Panc1 (cell line): ENCODE results near the gene GRIFIN. TPM values are rescaled to one million over a fixed set of nuclear protein-coding genes. Genes with fewer than 3 reads are reported as not detected.

Experiments used
- ATAC-seq: fragments of 200-7000 bp; cut with Tn5 transposase; 2 replicates; pipeline ENCODE4 v1.9.1; 2020; ENCODE audit warnings: mild to moderate bottlenecking, moderate library complexity
- BruUV-seq: library from RNA; stranded (reverse); fragments of 400-500 nt; replicated peaks from 2 replicates; lab custom pipeline; 2021; lab: Mats Ljungman, UMichigan
- CTCF ChIA-PET: fragments of 300-600 bp; sonication (Branson Sonifier 250); formaldehyde crosslinking; loops from one replicate; lab custom pipeline; 2022; ENCODE audit warnings: antibody characterized with exemption; lab: Charles Lee
- POLR2A ChIA-PET: fragments of 300-600 bp; sonication (Branson Sonifier 250); formaldehyde crosslinking; loops from one replicate; lab custom pipeline; 2022; ENCODE audit warnings: antibody characterized with exemption; lab: Charles Lee
- DNase-seq: peaks from one replicate; pipeline ENCODE4 v3.0.0-alpha.2; 2010; ENCODE audit warnings: low read depth, low spot score
- H3K27ac ChIP-seq: 2 replicates; pipeline ENCODE4 v1.5.1; 2011; ENCODE audit warnings: mild to moderate bottlenecking, low read length, inconsistent platforms
- H3K27me3 ChIP-seq: fragments of 200-500 bp; sonication (Bioruptor generic); 2 replicates; pipeline ENCODE4 v1.6.0; 2014; ENCODE audit warnings: low read length, inconsistent platforms; ENCODE audit not compliant: control insufficient read depth, insufficient read depth
- H3K36me3 ChIP-seq: fragments of 200-500 bp; sonication (Bioruptor generic); 2 replicates; pipeline ENCODE4 v1.5.1; 2014; ENCODE audit warnings: inconsistent platforms, mild to moderate bottlenecking, low read length, moderate library complexity; ENCODE audit not compliant: control insufficient read depth, insufficient read depth
- H3K4me1 ChIP-seq: 2 replicates; pipeline ENCODE4 v1.5.1; 2011; ENCODE audit warnings: inconsistent platforms, mild to moderate bottlenecking, low read length, moderate library complexity; ENCODE audit not compliant: control insufficient read depth, insufficient read depth
- H3K4me3 ChIP-seq, 2 experiments: 2 replicates each; pipeline ENCODE4 v1.5.1; 2011 to 2012; ENCODE audit warnings: low read depth in 2 of 2, low read length in 2 of 2, mild to moderate bottlenecking in 2 of 2, inconsistent platforms in 1 of 2, moderate library complexity in 1 of 2
- H3K9me3 ChIP-seq: fragments of 200-500 bp; sonication (Bioruptor generic); 2 replicates; pipeline ENCODE4 v1.5.1; 2014; ENCODE audit warnings: low read depth, mild to moderate bottlenecking, inconsistent platforms, low read length, moderate library complexity; ENCODE audit not compliant: control insufficient read depth, insufficient read depth
- CTCF ChIP-seq: fragments of 450-650 bp; IDR thresholded peaks from 2 replicates; pipeline ENCODE4 v1.5.1; 2017; ENCODE audit warnings: mild to moderate bottlenecking
- POLR2AphosphoS5 ChIP-seq: IDR thresholded peaks from 2 replicates; pipeline ENCODE4 v1.6.1; 2012; ENCODE audit warnings: mild to moderate bottlenecking, low read depth, low read length, moderate library complexity
- REST ChIP-seq, 2 experiments: IDR thresholded peaks; 2 replicates each; pipeline ENCODE4 v1.6.1; 2011 to 2012; ENCODE audit warnings: low read depth in 2 of 2, control low read depth in 1 of 2, low read length in 1 of 2, mild to moderate bottlenecking in 1 of 2, moderate library complexity in 1 of 2; ENCODE audit not compliant: insufficient read depth in 1 of 2
- SIN3A ChIP-seq: IDR thresholded peaks from 2 replicates; pipeline ENCODE4 v1.6.1; 2012; ENCODE audit warnings: low read depth, mild to moderate bottlenecking, low read length, moderate library complexity, borderline replicate concordance; ENCODE audit not compliant: insufficient read depth
- TCF7L2 ChIP-seq: IDR thresholded peaks from 2 replicates; pipeline ENCODE4 v1.6.1; 2011; ENCODE audit warnings: mild to moderate bottlenecking, low read depth, low read length, inconsistent platforms
- in situ Hi-C: cut with HindIII; loops from 2 replicates; pipeline ENCODE4 v1.10.0; 2016; ENCODE audit warnings: low sequenced_read_pairs, low pct_unique_long_range_greater_than_20kb
- intact Hi-C: fragments of 100-400 bp; cut with micrococcal nuclease; formaldehyde crosslinking; loops from one replicate; pipeline ENCODE4 v1.10.0; 2022; ENCODE audit not compliant: unreplicated experiment
- total RNA-seq: library from RNA; stranded (reverse); gene quantifications from one replicate; pipeline ENCODE4 v1.2.1, GENCODE V29; 2021; ENCODE audit not compliant: unreplicated experiment

The GRIFIN gene
- total RNA-seq, 1 experiment from 2014 or later = not detected

GRCh38 chr7:2465928-2466327 lies 10.3 kb downstream of the GRIFIN start:
- ChIA-PET CTCF (no interaction called here), POLR2A (interaction anchor here (0.7 kb wide), 1 partner anchor 16 kb away, joined by 4 read pairs; no protein-coding TSS in a partner anchor)
- Histone ChIP-seq H3K4me1 (no peaks in the 10 kb centered on the region; the same call in 1 of the 2 replicates), H3K9me3 (no peaks in the 10 kb centered on the region), H3K4me3 (no peak overlapping the region), H3K27me3 (no peaks in the 10 kb centered on the region), H3K36me3 (no peaks in the 10 kb centered on the region), H3K27ac (no peak overlapping the region)
- no peak for TF ChIP-seq CTCF
- TF ChIP-seq REST (IDR thresholded peaks at IDR 0.05; ENCODE audit: insufficient read depth in 1 of 2, low read depth in 2 of 2, low read length in 1 of 2) = no peak
- TF ChIP-seq TCF7L2 = no peak
- TF ChIP-seq SIN3A = no peak
- TF ChIP-seq POLR2AphosphoS5 = no peak
- ATAC-seq (no peak), DNase-seq (no peak)
- in situ Hi-C loops = no loop called here
- intact Hi-C loops = no loop called here
- BruUV-seq = no TSS peak

- ATAC-seq = no peak
- no peak overlapping the region for H3K4me3 ChIP-seq
- no peaks in the 10 kb centered on the region for H3K9me3 ChIP-seq
- ChIA-PET CTCF (no interaction called here), POLR2A (no interaction called here)
- no peak overlapping the region for H3K27ac ChIP-seq
- in situ Hi-C loops (no loop called here), intact Hi-C loops (no loop called here)
- H3K27me3 ChIP-seq = no peaks in the 10 kb centered on the region
- no peaks in the 10 kb centered on the region for H3K4me1 ChIP-seq
- no TSS peak for BruUV-seq
- no peak for DNase-seq
- TF ChIP-seq POLR2AphosphoS5 = no peak
- no peak for TF ChIP-seq TCF7L2
- no peak for TF ChIP-seq REST (IDR thresholded peaks at IDR 0.05; ENCODE audit: insufficient read depth in 1 of 2, low read depth in 2 of 2, low read length in 1 of 2)
- TF ChIP-seq CTCF = no peak
- TF ChIP-seq SIN3A = no peak
- no peaks in the 10 kb centered on the region for H3K36me3 ChIP-seq
Measured at GRCh38 chr7:2462731-2463130, 13.5 kb downstream of the GRIFIN start.
